Lower leg skin (tissue), 3 donors: ENCODE data around the gene LDHAL6B.

Experiments
- POLR2A ChIP-seq, 2 donors: fragments of 450-650 bp; IDR thresholded peaks; one replicate each; pipeline ENCODE4 v1.6.1; 2016 to 2017; ENCODE audit warnings: antibody characterized with exemption in 2 of 2, mild to moderate bottlenecking in 1 of 2, moderate library complexity in 1 of 2
- TF ChIP-seq, protein P1 (sequence below), 3 donors: fragments of 450-650 bp; IDR thresholded peaks; one replicate each; pipeline ENCODE4 v1.5.1; 2016; ENCODE audit warnings: antibody characterized with exemption in 3 of 3, mild to moderate bottlenecking in 3 of 3, moderate library complexity in 2 of 3

DNA sequence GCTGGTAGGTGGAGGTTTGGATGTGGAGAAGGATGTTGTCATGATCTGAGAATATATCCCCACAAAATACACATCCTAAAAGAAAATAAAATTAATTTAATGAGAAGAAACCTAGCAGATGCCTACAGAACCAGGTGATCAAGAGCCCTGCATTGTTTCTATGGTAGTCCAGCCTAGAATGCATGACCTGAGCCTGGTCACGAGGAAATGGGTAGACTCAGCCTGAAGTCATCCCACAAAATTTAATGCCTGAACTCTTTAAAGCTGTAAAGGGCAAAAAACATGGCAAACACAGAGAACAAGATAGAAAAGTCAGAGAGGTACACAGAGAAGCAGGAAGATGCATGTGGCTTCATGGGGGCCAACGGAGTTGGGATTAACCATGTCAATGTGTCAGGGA, 36.0 kb downstream of the LDHAL6B start:
- TF ChIP-seq POLR2A (IDR thresholded peaks at IDR 0.05): no peak
- TF ChIP-seq, protein P1, sequence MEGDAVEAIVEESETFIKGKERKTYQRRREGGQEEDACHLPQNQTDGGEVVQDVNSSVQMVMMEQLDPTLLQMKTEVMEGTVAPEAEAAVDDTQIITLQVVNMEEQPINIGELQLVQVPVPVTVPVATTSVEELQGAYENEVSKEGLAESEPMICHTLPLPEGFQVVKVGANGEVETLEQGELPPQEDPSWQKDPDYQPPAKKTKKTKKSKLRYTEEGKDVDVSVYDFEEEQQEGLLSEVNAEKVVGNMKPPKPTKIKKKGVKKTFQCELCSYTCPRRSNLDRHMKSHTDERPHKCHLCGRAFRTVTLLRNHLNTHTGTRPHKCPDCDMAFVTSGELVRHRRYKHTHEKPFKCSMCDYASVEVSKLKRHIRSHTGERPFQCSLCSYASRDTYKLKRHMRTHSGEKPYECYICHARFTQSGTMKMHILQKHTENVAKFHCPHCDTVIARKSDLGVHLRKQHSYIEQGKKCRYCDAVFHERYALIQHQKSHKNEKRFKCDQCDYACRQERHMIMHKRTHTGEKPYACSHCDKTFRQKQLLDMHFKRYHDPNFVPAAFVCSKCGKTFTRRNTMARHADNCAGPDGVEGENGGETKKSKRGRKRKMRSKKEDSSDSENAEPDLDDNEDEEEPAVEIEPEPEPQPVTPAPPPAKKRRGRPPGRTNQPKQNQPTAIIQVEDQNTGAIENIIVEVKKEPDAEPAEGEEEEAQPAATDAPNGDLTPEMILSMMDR (IDR thresholded peaks at IDR 0.05): no peak
